GM21447 (cell line): Measurements from ENCODE around the gene SPI1.

Experiments
- ATAC-seq: cut with Tn5 transposase; IDR thresholded peaks from one replicate; pipeline ENCODE4 v1.9.1; 2021; ENCODE audit not compliant: unreplicated experiment

SPI1 gene

GRCh38 chr11:47407746-47408590 lies 29.6 kb upstream of the SPI1 start, which contains the start of gene SLC39A13:
Gene SLC39A13 (plus strand): TSS chr11:47408590. CDS start chr11:47410095, 1,505 bp downstream.
- ATAC-seq, result peak; percentile 80

GRCh38 chr11:47406896-47407745 lies 28.8 kb upstream of the SPI1 start:
- ATAC-seq, result no peak

- ATAC-seq, result no peak
Observed at GRCh38 chr11:47403571-47403970, 25.2 kb upstream of the SPI1 start.

- no peak for ATAC-seq
Observed at GRCh38 chr11:47403135-47403534, 24.8 kb upstream of the SPI1 start.

GRCh38 chr11:47400768-47401279 lies 22.5 kb upstream of the SPI1 start:
- ATAC-seq, result peak; percentile 72

GRCh38 chr11:47399860-47400767 lies 21.8 kb upstream of the SPI1 start:
- peak; percentile 51 for ATAC-seq

- ATAC-seq, result no peak
Observed at GRCh38 chr11:47398551-47398950, 20.2 kb upstream of the SPI1 start.

- ATAC-seq, result no peak
Observed at GRCh38 chr11:47398011-47398410, 19.7 kb upstream of the SPI1 start.

- no peak for ATAC-seq
Observed at GRCh38 chr11:47396049-47396320, 17.6 kb upstream of the SPI1 start.

GRCh38 chr11:47395223-47396048 lies 17.1 kb upstream of the SPI1 start:
- ATAC-seq, result no peak

- peak; percentile 64 for ATAC-seq
Observed at GRCh38 chr11:47394322-47395222, 16.2 kb upstream of the SPI1 start.

GRCh38 chr11:47394050-47394321 lies 15.6 kb upstream of the SPI1 start:
- no peak for ATAC-seq

- no peak for ATAC-seq
Observed at GRCh38 chr11:47393163-47394049, 15.1 kb upstream of the SPI1 start.

- no peak for ATAC-seq
Observed at GRCh38 chr11:47392546-47393162, 14.3 kb upstream of the SPI1 start.

GRCh38 chr11:47391711-47392432 lies 13.5 kb upstream of the SPI1 start:
- no peak for ATAC-seq

- ATAC-seq, result no peak
Observed at GRCh38 chr11:47391077-47391583, 12.8 kb upstream of the SPI1 start.

- no peak for ATAC-seq
Observed at GRCh38 chr11:47390422-47390760, 12.0 kb upstream of the SPI1 start.
